ENCODE results near the gene METRNL.
"Not testable (repeated sequence)": the region's sequence is repeated elsewhere in the genome, so short reads cannot be mapped to it uniquely, and the experiment has no call there.

Gene METRNL

DNA sequence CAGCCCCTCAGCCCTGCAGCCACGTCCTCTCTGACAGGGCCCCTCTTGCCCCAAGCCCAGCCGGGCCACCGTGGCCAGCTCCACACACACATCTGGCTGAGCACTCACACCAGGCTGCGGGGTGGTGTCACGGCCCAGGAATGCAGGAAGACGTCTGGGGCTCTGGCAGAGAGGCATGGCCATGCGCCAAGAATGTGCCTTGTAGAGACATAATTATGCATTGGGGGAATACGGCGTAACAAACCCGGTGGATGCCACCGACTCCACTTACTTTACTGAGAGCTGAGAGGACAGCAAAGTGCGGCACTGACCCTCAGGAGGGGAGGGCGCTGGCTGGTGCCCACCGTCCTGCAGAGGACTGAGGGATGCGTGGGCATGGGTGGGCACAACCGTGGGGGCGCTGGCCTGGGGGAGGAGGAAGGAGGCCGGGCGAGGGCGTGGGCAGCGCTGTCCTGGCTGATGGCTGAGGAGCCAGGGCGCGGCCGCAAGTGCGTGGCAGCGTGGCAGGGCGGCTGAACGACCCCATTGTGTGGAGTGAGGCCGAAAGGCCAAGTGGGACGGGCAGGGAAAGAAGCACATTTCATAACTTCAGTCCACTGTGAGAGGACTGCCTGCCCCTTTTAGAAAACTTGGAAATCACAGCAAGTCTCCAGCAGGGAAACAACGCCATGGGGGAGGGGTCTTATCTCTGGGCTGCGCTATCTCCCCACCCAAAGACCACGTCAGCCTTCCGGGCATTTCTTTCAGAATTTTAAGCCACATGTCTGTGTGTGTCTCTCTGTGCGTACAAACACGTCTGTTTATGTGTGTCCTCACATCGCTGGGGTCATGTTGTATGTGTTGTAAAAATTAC, 30.6 kb downstream of the METRNL start:
- no peak for DNase-seq

DNA sequence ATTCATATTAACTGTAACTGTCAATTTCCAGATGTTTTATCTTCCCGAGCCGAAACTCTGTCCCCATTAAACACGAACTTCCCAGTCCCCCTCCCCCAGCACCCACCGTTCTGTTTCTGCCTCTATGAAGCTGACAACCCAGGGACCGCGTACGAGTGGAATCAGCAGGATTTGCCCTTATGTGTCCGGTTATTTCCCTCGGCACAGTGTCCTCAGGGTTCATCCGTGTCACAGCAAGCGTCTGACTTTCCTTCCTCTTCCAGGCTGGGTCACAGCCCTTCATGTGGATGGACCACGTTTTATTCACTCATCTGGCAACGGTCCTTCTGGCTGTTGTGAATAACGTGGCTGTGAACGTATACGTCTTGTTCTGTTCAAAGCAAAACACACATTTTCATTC, 31.3 kb downstream of the METRNL start:
- DNase-seq: no peak

DNA sequence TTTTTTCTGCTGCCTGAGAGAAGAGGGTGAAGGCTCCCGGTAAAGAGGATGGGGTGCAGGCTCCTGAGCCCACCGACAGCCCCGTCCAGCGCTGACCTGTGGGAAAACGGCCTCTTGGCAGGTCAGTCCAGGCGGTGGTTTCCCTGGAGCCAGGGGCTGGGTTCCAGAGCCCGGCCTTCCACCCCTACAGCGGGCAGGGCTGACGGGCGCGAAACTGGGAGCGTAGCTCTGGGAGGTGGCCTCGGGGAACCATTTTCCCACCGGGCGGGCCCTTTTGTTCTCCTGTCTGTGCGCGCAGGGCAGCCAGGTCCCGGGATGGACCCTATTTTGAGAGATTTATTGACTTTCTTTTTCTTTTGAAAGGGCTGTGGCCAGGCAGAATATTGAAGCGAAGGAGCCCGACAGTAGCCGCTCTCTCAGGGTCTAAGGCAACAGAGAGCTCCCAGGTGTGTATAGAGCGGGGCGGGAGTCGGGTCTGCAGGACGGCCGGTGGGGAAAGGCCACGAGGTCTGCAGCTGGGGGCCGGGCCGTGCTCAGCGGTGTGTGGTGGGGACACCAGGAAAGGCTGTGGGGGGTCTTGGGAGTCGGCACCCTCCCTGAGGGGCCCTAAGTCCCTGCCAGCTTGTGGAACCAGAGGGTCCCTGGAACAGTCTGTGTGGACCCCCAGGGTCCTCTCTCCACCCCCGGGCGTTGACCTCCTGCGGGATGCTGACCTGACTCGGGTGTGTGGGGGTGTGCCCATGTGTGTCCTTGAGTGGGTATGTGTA, 32.3 kb downstream of the METRNL start:
- DNase-seq: no peak

DNA sequence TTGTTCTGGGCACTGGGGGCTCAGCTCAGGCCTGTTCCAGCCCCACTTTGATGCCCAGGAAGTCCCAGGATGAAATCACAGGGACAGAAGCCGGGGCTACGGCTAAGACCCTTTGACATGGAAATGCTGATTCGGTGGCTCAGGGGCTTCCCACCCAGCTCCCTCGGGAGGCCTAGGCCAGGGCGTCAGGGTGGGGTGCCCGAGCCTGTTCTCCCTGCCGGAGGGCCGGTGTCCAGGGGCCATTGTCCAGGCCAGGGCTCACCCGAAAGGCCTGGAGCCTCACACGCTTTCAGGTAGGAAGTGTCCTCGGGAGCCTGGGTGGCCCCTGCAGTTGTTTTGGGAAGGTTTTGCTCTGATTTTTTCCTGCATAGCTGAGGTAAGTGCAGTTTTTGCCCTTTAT, 34.0 kb downstream of the METRNL start:
- no peak for DNase-seq

DNA sequence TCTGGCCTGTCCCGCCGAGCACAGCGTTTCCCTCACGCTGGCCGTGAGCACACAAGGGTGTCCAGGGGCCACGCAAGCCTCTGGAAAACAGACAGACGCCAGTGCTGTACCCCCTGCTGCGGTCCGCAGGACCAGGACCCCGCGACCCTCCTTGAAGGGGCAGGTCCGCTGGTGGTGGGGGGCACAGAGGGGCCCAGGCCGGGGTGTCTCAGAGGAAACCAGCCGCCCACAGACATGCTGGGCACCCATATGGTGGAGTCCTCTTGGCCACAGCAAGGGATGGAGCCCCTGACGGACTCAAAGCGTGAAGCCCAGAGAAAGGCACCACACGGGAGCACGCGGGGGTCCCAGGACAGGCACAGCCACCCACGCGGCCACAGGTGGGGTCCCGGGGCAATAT, 34.4 kb downstream of the METRNL start:
- DNase-seq: no peak

DNA sequence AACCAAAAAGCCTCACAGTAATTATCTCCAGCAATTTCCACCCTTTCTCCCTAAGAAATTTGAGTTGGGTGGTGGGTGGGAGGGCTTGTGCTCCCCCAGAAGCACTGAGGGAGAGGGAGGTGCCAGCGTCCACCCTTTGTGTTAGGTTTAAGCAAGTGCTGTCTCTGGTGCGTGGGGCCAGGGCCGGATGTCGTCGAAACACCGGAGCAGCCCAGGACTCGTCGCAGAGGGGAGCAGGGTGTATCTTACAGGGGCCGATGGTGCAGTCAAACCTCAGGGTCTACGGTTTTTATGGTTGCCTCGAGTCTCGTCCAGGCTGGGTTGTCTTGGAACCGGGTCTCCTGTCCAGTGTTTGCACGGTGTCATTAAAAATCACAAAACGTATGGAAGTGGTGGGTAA, 35.3 kb downstream of the METRNL start:
- DNase-seq: no peak

DNA sequence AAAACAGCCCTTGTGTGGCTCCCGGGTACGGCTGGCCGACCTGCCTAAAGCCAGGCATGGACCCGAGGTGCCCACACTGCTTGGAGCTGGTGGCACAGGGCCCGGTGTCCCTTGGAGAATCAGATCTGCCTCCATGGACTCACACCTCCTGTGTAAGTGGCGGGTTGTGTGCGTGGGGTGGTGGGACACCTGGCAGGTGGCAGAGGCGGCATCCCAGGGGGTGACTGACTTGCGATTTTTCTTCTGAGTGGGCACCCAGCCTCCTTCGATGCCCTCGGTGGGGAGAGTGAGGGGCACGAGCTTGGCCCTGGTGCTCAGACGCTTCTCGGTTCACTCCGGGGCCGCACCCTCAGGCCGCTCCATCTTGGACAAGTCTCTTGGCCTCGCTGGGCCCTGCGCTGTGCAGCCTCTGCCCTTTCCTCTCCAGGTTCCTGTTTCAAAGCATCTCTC, 35.8 kb downstream of the METRNL start:
- no peak for DNase-seq

DNA sequence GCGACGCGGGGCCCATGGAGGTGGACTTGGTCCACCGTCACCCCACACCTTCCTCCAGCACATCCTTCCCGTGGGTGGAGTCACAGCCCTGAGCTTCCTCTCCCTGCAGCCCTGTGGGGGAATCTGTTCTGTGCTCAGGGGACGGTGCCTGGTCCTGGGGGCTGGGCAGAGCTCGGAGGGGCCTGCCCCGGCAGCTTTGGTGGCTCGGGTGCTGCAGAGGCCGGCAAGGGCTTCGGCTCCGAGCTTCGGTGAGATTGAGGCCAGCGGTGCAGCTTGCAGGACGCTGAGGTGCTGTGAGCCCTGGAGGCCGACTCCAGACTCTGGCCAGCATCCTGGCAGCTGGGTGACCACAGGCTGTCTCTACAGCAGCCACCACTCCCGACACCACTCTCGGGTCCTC, 36.4 kb downstream of the METRNL start:
- DNase-seq: no peak

DNA sequence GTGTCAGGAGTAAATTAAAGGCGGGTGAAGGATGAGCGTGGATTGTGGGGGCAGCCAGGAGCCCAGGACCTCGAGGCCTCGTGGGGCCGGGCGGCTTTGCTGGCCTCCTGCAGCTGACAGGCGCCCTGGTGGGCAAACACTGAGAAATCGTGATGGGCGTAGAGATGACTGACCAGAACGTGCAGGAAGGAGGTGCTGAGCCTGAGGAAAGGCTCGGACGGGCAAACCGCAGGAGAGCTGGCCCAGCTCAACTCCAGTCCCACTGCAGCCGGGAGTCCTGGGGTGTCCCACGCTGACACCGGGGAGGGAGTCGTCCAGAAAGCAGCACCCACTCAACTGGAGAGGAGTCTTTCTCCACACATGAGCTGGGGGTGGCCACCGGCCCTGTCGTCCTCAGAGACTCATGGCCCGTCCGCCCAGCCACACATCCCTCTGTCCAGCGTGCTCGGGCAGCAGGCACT, 36.9 kb downstream of the METRNL start:
- no peak for DNase-seq

DNA sequence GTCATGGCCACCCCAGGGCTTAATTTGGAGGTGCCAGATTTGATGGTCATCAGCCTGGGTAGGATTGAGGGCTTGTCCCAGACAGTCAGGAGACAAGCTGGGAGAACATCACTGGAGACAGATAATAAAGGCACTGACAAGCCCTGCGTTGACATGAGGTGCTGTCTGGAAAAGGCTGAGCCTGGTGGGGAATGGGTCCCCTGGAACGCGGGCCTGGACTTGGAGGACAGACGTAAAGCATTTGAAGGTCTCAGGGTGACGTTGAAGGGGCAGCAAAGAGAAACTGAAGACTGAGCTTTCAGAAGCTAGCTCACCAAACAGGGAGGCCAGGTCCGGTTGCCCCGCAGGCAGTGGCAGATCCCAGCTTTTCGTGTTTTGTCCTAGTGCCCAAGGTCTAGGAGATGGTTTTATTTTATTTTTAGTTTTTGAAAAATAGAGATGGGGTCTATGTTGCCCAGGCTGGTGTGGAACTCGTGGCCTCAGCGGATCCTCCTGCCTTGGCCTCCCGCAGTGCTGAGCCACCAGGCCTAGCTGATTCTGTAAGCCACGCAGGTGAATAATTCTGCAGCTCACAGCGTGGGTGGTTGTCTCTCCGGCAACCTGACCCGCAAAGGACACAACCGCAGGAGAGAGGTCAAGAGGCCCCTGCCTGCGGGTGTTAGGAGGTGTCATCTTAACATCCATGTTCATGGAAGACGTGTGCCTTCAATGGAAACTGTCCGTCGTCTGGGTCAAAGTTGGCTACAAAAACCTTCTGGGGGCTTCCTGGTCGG, 37.6 kb downstream of the METRNL start:
- no peak for DNase-seq

DNA sequence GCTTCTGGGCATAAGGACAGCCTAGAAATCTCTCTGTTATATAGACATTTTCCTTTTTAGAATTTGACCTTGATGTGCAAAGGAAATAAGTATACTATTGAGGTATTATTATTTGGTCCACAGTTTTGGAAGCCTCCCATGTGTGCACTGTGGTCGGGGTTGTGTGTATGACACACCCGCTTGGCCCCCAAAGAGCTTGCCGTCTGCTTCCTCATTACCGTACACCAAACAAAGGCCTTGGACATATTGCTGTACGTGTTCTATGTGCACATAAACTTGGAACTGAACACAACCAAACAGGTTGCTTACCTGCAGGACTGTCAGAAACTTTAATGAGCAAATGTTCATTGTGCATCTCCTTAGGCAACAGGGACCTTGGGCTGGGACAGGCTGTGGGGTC, 38.2 kb downstream of the METRNL start:
- DNase-seq: no peak

DNA sequence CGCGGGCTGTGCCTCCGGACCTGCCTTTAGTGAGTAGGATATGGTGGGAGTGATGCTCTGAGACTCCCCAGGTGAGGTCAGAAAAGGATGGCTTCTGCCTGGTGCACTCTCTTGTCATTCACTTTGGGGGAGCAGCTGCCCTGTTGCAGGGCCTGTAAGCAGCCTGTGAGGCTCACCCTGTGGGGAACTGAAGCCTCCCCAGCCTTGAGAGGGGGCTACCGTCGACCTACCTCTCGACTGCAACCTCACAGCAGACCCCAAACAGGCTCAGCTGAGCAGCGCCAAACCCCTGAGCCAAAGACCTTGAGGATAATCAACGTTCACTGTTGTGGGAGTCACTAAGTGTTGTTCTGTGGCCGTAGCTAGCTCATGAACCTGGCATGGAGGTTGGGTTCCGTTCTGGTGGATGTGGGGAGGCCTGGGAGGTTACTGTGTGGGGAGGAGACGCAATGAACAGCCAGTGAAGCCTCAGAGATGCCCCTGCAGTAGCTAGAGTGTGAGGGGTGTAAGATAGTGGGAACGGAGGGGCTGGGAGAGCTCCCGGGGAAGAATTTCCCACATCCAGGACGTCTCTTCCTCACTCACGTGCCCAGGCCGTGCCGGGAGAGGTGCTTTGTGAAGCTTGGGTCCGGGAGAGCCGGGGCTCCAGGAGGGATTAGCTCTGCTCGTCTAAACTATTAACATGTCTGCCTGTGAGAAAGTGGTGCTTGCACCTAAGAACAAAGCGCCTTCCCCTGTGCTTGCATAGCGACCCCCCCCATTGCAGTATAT, 38.8 kb downstream of the METRNL start:
- DNase-seq: no peak

DNA sequence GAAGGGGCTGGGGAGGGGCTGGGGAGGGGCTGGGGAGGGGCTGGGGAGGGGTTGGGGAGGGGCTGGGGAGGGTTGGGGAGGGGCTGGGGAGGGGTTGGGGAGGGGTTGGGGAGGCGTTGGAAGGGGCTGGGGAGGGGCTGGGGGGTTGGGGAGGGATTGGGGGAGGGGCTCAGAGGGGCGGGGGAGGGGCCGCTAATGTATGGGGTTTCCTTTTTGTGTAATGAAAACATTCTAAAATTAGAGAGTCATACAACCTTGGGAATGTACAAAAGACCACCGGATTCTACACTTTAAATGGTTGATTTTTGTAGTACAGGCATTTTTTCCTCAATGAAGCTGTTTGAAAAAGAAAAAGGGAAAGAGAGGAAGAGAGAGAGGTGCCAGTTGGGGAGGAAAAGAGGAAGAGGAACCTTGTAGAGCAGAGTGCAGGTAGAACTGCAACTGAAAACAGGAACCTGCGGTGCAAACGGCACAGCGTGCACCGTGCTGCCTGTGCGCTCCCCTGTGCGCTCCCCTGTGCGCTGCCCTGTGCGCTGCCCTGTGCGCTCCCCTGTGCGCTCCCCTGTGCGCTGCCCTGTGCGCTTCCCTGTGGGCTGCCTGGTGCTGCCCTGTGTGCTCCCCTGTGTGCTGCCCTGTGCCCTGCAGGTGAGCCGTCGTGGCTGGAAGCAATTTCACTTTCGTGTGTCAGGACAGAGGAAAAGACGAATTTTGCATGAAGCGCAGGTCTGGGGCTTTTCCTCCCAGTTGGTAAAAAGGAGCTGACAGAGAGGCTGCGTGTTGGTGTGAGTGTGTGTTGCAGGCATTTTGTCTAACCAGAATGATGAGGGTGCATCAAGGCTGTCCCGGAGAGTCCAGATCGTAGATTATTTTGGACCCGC, 40.8 kb downstream of the METRNL start:
- DNase-seq: no peak

DNA sequence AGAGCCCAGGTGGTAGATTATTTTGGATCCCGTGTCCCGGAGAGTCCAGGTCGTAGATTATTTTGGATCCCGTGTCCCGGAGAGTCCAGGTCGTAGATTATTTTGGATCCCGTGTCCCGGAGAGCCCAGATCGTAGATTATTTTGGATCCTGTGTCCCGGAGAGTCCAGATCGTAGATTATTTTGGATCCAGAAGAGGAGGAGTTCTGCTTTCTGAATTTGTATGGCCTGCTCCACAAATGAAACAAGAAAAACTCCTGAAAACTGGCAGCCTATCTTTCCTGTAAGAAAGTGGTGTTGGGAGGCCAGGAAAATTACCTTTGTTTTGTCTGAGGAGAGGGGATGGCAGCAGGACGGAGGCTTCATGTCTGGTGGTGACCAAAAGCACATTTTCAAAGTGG, 42.1 kb downstream of the METRNL start:
- DNase-seq: not testable (repeated sequence)

DNA sequence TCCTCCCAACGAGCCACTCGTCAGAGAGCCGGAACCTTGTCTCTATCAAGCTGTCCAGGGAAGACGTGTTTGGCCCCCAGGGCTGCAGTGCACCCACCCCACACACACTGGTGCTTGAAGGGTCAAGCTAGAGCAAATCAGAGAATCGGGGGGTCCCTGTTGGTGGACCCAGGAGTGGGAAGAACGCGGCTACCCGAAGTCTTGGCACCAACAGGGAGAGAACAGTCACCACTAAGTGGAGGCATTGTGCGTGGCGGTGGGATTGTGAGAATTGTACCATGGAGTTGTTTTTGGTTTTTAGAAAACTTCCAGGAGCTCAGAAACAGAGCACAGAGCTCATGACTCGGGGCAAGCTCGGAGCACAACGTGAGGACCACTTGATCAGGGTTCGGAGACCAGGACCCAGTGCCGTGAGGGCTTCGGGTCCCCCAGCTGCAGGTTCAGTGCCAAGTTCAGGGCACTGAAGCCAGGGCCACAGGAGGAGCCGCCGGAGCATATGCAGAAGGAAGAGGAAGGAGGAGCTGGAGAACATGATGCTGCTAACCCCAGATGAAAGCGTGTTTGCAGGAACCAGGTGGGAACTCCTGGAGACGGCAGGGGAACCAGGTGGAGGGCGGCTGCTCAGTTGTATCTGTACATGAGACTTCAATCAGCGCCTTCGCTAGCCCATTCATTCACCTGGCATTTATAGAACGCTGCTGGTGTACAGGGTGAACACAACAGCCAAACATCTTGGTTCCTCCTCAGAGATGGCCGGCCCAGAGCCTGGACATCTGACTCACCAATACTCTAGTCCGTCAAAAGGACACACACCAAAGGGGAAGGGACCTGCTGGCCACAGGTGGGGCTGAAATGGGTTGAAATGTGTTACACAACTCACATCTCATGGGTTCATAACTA, 42.8 kb downstream of the METRNL start:
- DNase-seq: no peak

DNA sequence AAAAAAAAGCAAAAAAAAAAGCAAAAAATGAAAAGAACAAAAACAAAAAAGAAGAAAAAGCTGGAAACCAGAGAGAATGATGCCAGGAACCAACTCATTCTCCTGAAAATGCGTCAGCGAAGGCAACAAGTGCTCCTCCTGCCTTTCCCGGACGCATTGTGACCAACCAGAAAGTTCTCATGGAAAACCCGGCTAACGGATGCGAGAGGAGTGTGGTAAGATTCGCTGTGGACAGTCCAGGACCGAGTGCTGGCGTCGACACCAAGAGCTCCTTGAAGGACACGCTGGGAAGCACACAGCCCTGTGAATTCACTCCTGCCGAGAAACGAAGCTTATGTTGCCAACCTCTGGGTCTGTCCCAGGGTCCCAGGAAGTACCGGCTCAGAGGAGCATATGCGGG, 43.4 kb downstream of the METRNL start:
- no peak for DNase-seq

DNA sequence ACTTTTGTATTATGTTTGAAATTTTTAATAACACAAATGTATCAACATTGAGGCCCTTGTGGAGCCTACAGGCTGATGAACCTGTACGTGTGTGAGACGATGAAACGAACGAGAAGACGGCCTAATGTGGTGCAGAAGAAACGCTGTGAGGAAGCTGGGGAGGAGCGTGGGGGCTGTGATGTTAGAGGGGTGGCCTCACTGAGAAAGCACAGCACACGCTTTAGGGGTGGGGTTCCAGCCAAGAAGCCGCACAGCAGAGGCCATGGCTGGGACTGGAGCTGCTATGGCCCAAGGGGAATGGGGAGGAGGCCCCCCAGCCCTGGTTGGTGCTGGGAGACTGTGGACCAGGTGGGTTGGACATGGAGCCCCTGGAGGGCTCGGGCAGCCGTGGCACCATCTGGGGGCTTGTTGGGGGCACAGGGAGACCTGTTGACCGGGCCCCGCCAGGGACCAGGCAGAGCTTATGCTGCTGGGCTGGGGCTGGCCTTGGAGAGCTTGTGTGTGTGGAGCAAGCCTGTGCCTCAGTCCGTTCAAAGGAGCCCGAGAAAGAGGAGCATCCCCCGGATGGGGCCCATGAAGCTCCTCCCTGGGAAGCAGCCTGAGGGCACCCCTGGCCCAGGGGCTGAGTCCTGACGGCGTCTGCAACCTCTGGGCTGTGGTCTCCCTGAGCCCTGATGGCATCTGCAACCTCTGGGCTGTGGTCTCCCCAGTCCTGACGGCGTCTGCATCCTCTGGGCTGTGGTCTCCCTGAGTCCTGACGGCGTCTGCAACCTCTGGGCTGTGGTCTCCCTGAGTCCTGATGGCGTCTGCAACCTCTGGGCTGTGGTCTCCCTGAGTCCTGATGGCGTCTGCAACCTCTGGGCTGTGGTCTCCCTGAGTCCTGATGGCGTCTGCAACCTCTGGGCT, 44.7 kb downstream of the METRNL start:
- DNase-seq: no peak

DNA sequence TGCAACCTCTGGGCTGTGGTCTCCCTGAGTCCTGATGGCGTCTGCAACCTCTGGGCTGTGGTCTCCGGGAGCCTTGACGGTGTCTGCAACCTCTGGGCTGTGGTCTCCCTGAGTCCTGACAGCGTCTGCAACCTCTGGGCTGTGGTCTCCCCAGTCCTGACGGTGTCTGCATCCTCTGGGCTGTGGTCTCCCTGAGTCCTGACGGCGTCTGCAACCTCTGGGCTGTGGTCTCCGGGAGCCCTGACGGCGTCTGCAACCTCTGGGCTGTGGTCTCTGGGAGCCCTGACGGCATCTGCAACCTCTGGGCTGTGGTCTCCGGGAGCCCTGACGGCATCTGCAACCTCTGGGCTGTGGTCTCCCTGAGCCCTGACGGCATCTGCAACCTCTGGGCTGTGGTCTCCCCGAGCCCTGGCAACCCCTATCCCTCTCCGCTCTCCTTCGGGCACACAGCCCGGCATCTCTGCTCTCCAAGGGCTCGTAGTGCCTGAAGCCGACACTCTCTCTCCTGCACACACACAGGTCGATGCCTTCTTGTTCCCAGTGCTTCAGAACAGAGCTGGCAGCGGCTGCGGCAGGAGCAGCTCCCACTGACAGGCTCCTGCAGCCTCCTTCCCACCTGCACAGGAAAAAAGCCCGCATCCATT, 45.6 kb downstream of the METRNL start:
- DNase-seq: no peak

Data from NCI-H187 treated with DMSO at 0.1 percent for 48 hours (cell line).